Astrocyte (in vitro differentiated cells and primary cell): Measurements from ENCODE around the gene PLPP4. TPM values are rescaled to one million over a fixed set of nuclear protein-coding genes. Genes with fewer than 3 reads are reported as not detected.
A peak's percentile ranks its signal among the peaks of the same experiment; 100 is the strongest.

Source experiments
- DNase-seq: peaks from one replicate; pipeline ENCODE4 v3.0.0-alpha.2; 2010; ENCODE audit warnings: low read depth
- FAIRE-seq: peaks from 2 replicates; lab custom pipeline; 2011; peaks lifted over from hg19 to GRCh38; lab: Jason Lieb, UNC
- H2AFZ ChIP-seq: 2 replicates; pipeline ENCODE4 v1.6.0; 2012; ENCODE audit warnings: low read depth, low read length, inconsistent platforms
- H3K27ac ChIP-seq: 2 replicates; pipeline ENCODE4 v1.5.1; 2011; ENCODE audit warnings: low read depth, low read length, inconsistent platforms
- H3K27me3 ChIP-seq: 2 replicates; pipeline ENCODE4 v1.6.0; 2011; ENCODE audit warnings: low read length, inconsistent platforms; ENCODE audit not compliant: insufficient read depth
- H3K36me3 ChIP-seq: 2 replicates; pipeline ENCODE4 v1.5.1; 2011; ENCODE audit warnings: low read length, inconsistent platforms; ENCODE audit not compliant: insufficient read depth
- H3K4me1 ChIP-seq: 2 replicates; pipeline ENCODE4 v1.5.1; 2011; ENCODE audit warnings: low read length, inconsistent platforms; ENCODE audit not compliant: insufficient read depth
- H3K4me2 ChIP-seq: 2 replicates; pipeline ENCODE4 v1.6.0; 2012; ENCODE audit warnings: low read length, inconsistent platforms
- H3K4me3 ChIP-seq: 2 replicates; pipeline ENCODE4 v1.5.1; 2011; ENCODE audit warnings: low read depth, mild to moderate bottlenecking, low read length, inconsistent platforms; ENCODE audit not compliant: insufficient read depth
- H3K79me2 ChIP-seq: 2 replicates; pipeline ENCODE4 v1.6.0; 2012; ENCODE audit warnings: mild to moderate bottlenecking, low read length, inconsistent platforms; ENCODE audit not compliant: insufficient read depth
- H3K9ac ChIP-seq: 2 replicates; pipeline ENCODE4 v1.6.0; 2012; ENCODE audit warnings: mild to moderate bottlenecking, low read length, inconsistent platforms
- H3K9me3 ChIP-seq: 2 replicates; pipeline ENCODE4 v1.5.1; 2012; ENCODE audit warnings: low read depth, mild to moderate bottlenecking, low read length, inconsistent platforms; ENCODE audit not compliant: insufficient read depth
- H4K20me1 ChIP-seq: 2 replicates; pipeline ENCODE4 v1.6.0; 2012; ENCODE audit warnings: low read length, inconsistent platforms; ENCODE audit not compliant: insufficient read depth
- H3K27ac Mint-ChIP-seq: one replicate; pipeline ENCODE4 v1.8.0; 2021; ENCODE audit warnings: mild to moderate bottlenecking, mixed read lengths; ENCODE audit not compliant: unreplicated experiment
- H3K27me3 Mint-ChIP-seq: one replicate; pipeline ENCODE4 v1.8.0; 2021; ENCODE audit warnings: low read depth, mixed read lengths; ENCODE audit not compliant: unreplicated experiment
- H3K36me3 Mint-ChIP-seq: one replicate; pipeline ENCODE4 v1.8.0; 2021; ENCODE audit warnings: low read depth, mixed read lengths; ENCODE audit not compliant: unreplicated experiment
- H3K4me1 Mint-ChIP-seq: one replicate; pipeline ENCODE4 v1.8.0; 2021; ENCODE audit warnings: low read depth, mixed read lengths; ENCODE audit not compliant: unreplicated experiment
- H3K4me3 Mint-ChIP-seq: one replicate; pipeline ENCODE4 v1.8.0; 2021; ENCODE audit warnings: mild to moderate bottlenecking, moderate library complexity, mixed read lengths; ENCODE audit not compliant: unreplicated experiment
- H3K9me3 Mint-ChIP-seq: one replicate; pipeline ENCODE4 v1.8.0; 2021; ENCODE audit warnings: mild to moderate bottlenecking, mixed read lengths; ENCODE audit not compliant: unreplicated experiment
- CTCF ChIP-seq: IDR thresholded peaks from 2 replicates; pipeline ENCODE4 v1.5.1; 2011; ENCODE audit warnings: low read depth, mild to moderate bottlenecking, inconsistent platforms, low read length, moderate library complexity; ENCODE audit not compliant: insufficient read depth
- EZH2 ChIP-seq: IDR thresholded peaks from 2 replicates; pipeline ENCODE4 v1.6.1; 2012; ENCODE audit warnings: mild to moderate bottlenecking, low read length, inconsistent platforms; ENCODE audit not compliant: insufficient read depth
- total RNA-seq: library from RNA; stranded (reverse); gene quantifications from 2 replicates; pipeline ENCODE4 v1.2.1, GENCODE V29; 2021

Gene PLPP4
- total RNA-seq, 1 donor from 2014 or later, result 44.1 TPM

DNA sequence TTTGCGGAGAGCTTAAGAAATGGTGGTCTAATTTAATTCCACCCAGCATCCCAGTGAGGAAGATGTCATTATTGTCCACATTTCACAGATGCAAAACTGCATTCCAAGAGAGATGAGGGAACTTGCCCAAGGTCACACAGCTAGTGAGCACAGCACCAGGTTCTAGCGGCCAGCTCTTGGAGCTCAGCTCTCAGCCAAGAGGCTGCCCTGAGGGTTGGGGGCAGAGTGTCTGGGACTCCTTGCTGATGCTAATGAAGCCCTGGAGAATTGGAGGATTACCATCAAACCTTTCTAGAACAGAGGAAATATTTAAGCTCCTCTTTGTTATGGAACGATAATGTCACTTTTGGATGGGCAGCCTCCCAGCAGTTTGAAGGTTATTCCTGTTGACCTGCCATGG, 48.0 kb downstream of the PLPP4 start:
- H3K4me3 Mint-ChIP-seq, result no peak overlapping the region
- peaks cover 62% of the 10 kb centered on the region for H3K4me1 Mint-ChIP-seq
- Histone ChIP-seq H4K20me1 (no peaks in the 10 kb centered on the region), H2AFZ (no peak overlapping the region), H3K27me3 (no peaks in the 10 kb centered on the region), H3K79me2 (peaks cover 41% of the 10 kb centered on the region), H3K4me3 (no peak overlapping the region), H3K9ac (peak overlapping the region; percentile 54), H3K36me3 (no peaks in the 10 kb centered on the region), H3K27ac (peak overlapping the region; percentile 84), H3K9me3 (no peaks in the 10 kb centered on the region), H3K4me1 (peaks cover 61% of the 10 kb centered on the region), H3K4me2 (no peak overlapping the region)
- no peaks in the 10 kb centered on the region for H3K27me3 Mint-ChIP-seq
- H3K36me3 Mint-ChIP-seq, result peaks cover 20% of the 10 kb centered on the region
- DNase-seq (no peak), FAIRE-seq (no peak)
- peaks cover 5% of the 10 kb centered on the region for H3K9me3 Mint-ChIP-seq
- TF ChIP-seq CTCF (no peak), EZH2 (no peak)
- peak overlapping the region; percentile 95 for H3K27ac Mint-ChIP-seq

GRCh38 chr10:120505866-120506265, 48.8 kb downstream of the PLPP4 start:
- H3K36me3 Mint-ChIP-seq, result peaks cover 20% of the 10 kb centered on the region
- H2AFZ ChIP-seq, result no peak overlapping the region
- H3K9me3 Mint-ChIP-seq, result peaks cover 5% of the 10 kb centered on the region
- TF ChIP-seq CTCF (no peak), EZH2 (no peak)
- peak overlapping the region; percentile 75 for H3K27ac Mint-ChIP-seq
- H4K20me1 ChIP-seq, result no peaks in the 10 kb centered on the region
- H3K4me3 ChIP-seq, result no peak overlapping the region
- FAIRE-seq, result peak; percentile 68
- H3K36me3 ChIP-seq, result no peaks in the 10 kb centered on the region
- peaks cover 68% of the 10 kb centered on the region for H3K4me1 ChIP-seq
- H3K9ac ChIP-seq, result peak overlapping the region; percentile 54
- H3K79me2 ChIP-seq, result peaks cover 41% of the 10 kb centered on the region
- H3K4me3 Mint-ChIP-seq, result no peak overlapping the region
- no peaks in the 10 kb centered on the region for H3K27me3 ChIP-seq
- no peaks in the 10 kb centered on the region for H3K27me3 Mint-ChIP-seq
- peak overlapping the region; percentile 84 for H3K27ac ChIP-seq
- H3K4me2 ChIP-seq, result peak overlapping the region; percentile 48
- no peaks in the 10 kb centered on the region for H3K9me3 ChIP-seq
- peaks cover 68% of the 10 kb centered on the region for H3K4me1 Mint-ChIP-seq
- DNase-seq, result peak; percentile 95

DNA sequence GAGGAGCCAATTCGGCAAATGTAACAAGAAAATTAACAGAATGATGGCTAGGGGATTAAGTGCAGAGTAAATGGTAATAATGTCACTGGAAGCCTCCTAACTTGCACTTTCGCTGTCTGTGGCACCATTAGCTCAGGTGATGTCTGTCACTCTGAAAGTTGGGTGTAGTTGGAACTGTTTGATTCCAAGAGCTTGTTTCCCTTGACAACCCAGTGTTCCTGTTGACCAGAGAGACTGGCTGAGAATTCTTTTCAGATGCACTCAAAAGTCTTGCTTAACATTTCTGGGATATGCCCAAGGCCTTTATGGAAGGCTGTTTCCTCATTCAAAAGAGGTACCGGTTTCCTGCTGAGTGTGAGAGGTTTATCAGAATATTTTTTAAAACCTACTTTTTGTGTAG, 49.6 kb downstream of the PLPP4 start:
- no peaks in the 10 kb centered on the region for H3K27me3 Mint-ChIP-seq
- H3K4me3 Mint-ChIP-seq, result no peak overlapping the region
- H3K36me3 Mint-ChIP-seq, result peaks cover 20% of the 10 kb centered on the region
- H3K36me3 ChIP-seq, result no peaks in the 10 kb centered on the region
- H3K4me1 ChIP-seq, result peaks cover 76% of the 10 kb centered on the region
- peak overlapping the region; percentile 47 for H3K9ac ChIP-seq
- H3K9me3 Mint-ChIP-seq, result peaks cover 5% of the 10 kb centered on the region
- H3K27ac ChIP-seq, result peak overlapping the region; percentile 84
- H3K4me2 ChIP-seq, result no peak overlapping the region
- no peaks in the 10 kb centered on the region for H3K9me3 ChIP-seq
- peaks cover 76% of the 10 kb centered on the region for H3K4me1 Mint-ChIP-seq
- DNase-seq (peak; percentile 74), FAIRE-seq (no peak)
- H3K4me3 ChIP-seq, result no peak overlapping the region
- H4K20me1 ChIP-seq, result no peaks in the 10 kb centered on the region
- peaks cover 37% of the 10 kb centered on the region for H3K79me2 ChIP-seq
- no peak for TF ChIP-seq EZH2
- TF ChIP-seq CTCF, result no peak
- peak overlapping the region; percentile 77 for H3K27ac Mint-ChIP-seq
- H3K27me3 ChIP-seq, result no peaks in the 10 kb centered on the region
- no peak overlapping the region for H2AFZ ChIP-seq
